ENCODE results near the gene SLC5A2. TPM values are rescaled to one million over a fixed set of nuclear protein-coding genes. Genes with fewer than 3 reads are reported as not detected.

Gene SLC5A2
- total and polyA plus RNA-seq, 2 of the 13 experiments (the other 11 are each of a cell fraction or from before 2014, with no cell fraction given): 0.24 to 0.97 TPM

DNA sequence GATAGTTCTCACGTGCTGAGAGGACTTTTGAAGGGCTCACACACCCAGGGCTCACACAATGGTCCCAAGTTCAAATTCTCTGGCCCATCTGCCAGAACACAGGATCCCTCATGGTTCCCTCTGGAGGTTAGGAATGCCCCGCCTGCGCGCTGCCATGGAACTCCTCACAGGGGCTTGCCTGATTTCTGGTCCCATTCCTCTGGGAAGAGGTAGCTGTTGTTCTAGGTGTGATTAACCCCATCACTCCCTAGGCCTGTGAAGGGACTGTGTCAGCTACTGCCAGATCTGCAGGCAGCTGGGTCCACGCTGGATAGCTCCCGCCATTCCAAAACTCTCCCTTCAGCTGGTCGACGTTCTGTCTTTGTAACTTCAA, 25.9 kb upstream of the SLC5A2 start (continued):
- TF ChIP-seq KLF16 (CRISPR knock-in tag; IDR thresholded peaks at IDR 0.05) (no peak), STAT5B (CRISPR knock-in tag; IDR thresholded peaks at IDR 0.05) (no peak), NRL (CRISPR knock-in tag; IDR thresholded peaks at IDR 0.05; ENCODE audit: borderline replicate concordance) (no peak; the same call in 1 of the 2 replicates), MAFF (IDR thresholded peaks at IDR 0.05; ENCODE audit: low read depth, low read length) (no peak), ZFP62 (CRISPR knock-in tag; IDR thresholded peaks at IDR 0.05) (no peak), SAP130 (CRISPR knock-in tag; IDR thresholded peaks at IDR 0.05; ENCODE audit: low read depth) (peak; percentile 17; the same call in 1 of the 2 replicates), NAIF1 (CRISPR knock-in tag; IDR thresholded peaks at IDR 0.05; ENCODE audit: borderline replicate concordance) (no peak), TAF15 (IDR thresholded peaks at IDR 0.05; ENCODE audit: low read depth, low read length, poor library complexity, severe bottlenecking) (no peak), MAFG (CRISPR knock-in tag; IDR thresholded peaks at IDR 0.05) (no peak), RBM22 (optimal IDR thresholded peaks at IDR 0.05; ENCODE audit: low read length) (no peak), IRF9 (CRISPR knock-in tag; IDR thresholded peaks at IDR 0.05; ENCODE audit: borderline replicate concordance) (no peak), PPARG (CRISPR knock-in tag; conservative IDR thresholded peaks at IDR 0.05) (no peak), ZNF335 (CRISPR knock-in tag; IDR thresholded peaks at IDR 0.05) (no peak), ZNF430 (CRISPR knock-in tag; IDR thresholded peaks at IDR 0.05) (0 out of 2 replicates have a peak, but pooled peaks have one; percentile 57), NR2C2 (CRISPR knock-in tag; IDR thresholded peaks at IDR 0.05; ENCODE audit: borderline replicate concordance) (no peak), ZNF350 (CRISPR knock-in tag; IDR thresholded peaks at IDR 0.05; ENCODE audit: borderline replicate concordance, low read depth) (no peak), SNAPC2 (CRISPR knock-in tag; IDR thresholded peaks at IDR 0.05) (no peak), ZNF282 (IDR thresholded peaks at IDR 0.05; ENCODE audit: partially characterized antibody) (no peak), ZC3H4 (CRISPR knock-in tag; IDR thresholded peaks at IDR 0.05; ENCODE audit: borderline replicate concordance) (no peak; the same call in 1 of the 2 replicates)
- TF ChIP-seq, protein P1, sequence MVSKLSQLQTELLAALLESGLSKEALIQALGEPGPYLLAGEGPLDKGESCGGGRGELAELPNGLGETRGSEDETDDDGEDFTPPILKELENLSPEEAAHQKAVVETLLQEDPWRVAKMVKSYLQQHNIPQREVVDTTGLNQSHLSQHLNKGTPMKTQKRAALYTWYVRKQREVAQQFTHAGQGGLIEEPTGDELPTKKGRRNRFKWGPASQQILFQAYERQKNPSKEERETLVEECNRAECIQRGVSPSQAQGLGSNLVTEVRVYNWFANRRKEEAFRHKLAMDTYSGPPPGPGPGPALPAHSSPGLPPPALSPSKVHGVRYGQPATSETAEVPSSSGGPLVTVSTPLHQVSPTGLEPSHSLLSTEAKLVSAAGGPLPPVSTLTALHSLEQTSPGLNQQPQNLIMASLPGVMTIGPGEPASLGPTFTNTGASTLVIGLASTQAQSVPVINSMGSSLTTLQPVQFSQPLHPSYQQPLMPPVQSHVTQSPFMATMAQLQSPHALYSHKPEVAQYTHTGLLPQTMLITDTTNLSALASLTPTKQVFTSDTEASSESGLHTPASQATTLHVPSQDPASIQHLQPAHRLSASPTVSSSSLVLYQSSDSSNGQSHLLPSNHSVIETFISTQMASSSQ (IDR thresholded peaks at IDR 0.05; ENCODE audit: low read depth): no peak
- TF ChIP-seq, protein P1 (CRISPR knock-in tag; IDR thresholded peaks at IDR 0.05; ENCODE audit: borderline replicate concordance): no peak
- TF ChIP-seq, protein P2, sequence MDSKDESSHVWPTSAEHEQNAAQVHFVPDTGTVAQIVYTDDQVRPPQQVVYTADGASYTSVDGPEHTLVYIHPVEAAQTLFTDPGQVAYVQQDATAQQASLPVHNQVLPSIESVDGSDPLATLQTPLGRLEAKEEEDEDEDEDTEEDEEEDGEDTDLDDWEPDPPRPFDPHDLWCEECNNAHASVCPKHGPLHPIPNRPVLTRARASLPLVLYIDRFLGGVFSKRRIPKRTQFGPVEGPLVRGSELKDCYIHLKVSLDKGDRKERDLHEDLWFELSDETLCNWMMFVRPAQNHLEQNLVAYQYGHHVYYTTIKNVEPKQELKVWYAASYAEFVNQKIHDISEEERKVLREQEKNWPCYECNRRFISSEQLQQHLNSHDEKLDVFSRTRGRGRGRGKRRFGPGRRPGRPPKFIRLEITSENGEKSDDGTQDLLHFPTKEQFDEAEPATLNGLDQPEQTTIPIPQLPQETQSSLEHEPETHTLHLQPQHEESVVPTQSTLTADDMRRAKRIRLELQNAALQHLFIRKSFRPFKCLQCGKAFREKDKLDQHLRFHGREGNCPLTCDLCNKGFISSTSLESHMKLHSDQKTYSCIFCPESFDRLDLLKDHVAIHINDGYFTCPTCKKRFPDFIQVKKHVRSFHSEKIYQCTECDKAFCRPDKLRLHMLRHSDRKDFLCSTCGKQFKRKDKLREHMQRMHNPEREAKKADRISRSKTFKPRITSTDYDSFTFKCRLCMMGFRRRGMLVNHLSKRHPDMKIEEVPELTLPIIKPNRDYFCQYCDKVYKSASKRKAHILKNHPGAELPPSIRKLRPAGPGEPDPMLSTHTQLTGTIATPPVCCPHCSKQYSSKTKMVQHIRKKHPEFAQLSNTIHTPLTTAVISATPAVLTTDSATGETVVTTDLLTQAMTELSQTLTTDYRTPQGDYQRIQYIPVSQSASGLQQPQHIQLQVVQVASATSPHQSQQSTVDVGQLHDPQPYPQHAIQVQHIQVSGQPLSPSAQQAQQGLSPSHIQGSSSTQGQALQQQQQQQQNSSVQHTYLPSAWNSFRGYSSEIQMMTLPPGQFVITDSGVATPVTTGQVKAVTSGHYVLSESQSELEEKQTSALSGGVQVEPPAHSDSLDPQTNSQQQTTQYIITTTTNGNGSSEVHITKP (CRISPR knock-in tag; IDR thresholded peaks at IDR 0.05; ENCODE audit: low read depth): no peak
